CD4-positive, alpha-beta T cell (primary cell): ENCODE data around the gene HOOK2. TPM values are rescaled to one million over a fixed set of nuclear protein-coding genes. Genes with fewer than 3 reads are reported as not detected.

Experiments
- ATAC-seq: fragments of 200-7000 bp; cut with Tn5 transposase; one replicate; pipeline ENCODE4 v1.10.0; 2022; ENCODE audit warnings: mild to moderate bottlenecking; ENCODE audit not compliant: poor library complexity
- CTCF ChIA-PET: fragments of 350-600 bp; sonication (Branson Sonifier 250); formaldehyde crosslinking; loops from one replicate; lab custom pipeline; 2021; ENCODE audit warnings: antibody characterized with exemption, inconsistent platforms; lab: Charles Lee
- POLR2A ChIA-PET: fragments of 350-600 bp; sonication (Branson Sonifier 250); formaldehyde crosslinking; loops from one replicate; lab custom pipeline; 2021; ENCODE audit warnings: antibody characterized with exemption, inconsistent platforms; lab: Charles Lee
- DNase-seq, 14 experiments: peaks; one replicate each; pipeline ENCODE4 v3.0.0-alpha.2; 2013 to 2020; ENCODE audit warnings: mixed read lengths in 2 of 14
- H3K27ac ChIP-seq, 2 donors: one replicate each; pipeline versions ENCODE4 v1.5.1 to v1.7.0; 2013; ENCODE audit warnings: low read length in 2 of 2, low read depth in 1 of 2, mild to moderate bottlenecking in 1 of 2
- H3K27me3 ChIP-seq, 2 experiments: 1 replicate in 1 of 2; 2 replicates in 1 of 2; pipeline versions ENCODE4 v1.6.1 to v1.7.0; 2013; ENCODE audit warnings: low read length in 2 of 2, control low read depth in 1 of 2, mild to moderate bottlenecking in 1 of 2, moderate library complexity in 1 of 2; ENCODE audit not compliant: insufficient read depth in 2 of 2, control insufficient read depth in 1 of 2
- H3K36me3 ChIP-seq: one replicate; pipeline ENCODE4 v1.6.1; 2013; ENCODE audit warnings: low read length, control low read depth; ENCODE audit not compliant: insufficient read depth
- H3K4me1 ChIP-seq: one replicate; pipeline ENCODE4 v1.6.1; 2013; ENCODE audit warnings: low read length, control low read depth; ENCODE audit not compliant: insufficient read depth
- H3K4me3 ChIP-seq: one replicate; pipeline ENCODE4 v1.5.1; 2013; ENCODE audit warnings: mild to moderate bottlenecking, low read length, moderate library complexity
- H3K9me3 ChIP-seq, 2 experiments: 1 replicate in 1 of 2; 2 replicates in 1 of 2; pipeline versions ENCODE4 v1.6.1 to v1.7.0; 2013; ENCODE audit warnings: low read length in 2 of 2, mild to moderate bottlenecking in 2 of 2, control low read depth in 1 of 2, moderate library complexity in 1 of 2; ENCODE audit not compliant: control insufficient read depth in 1 of 2, insufficient read depth in 1 of 2
- H3K27ac Mint-ChIP-seq: one replicate; pipeline ENCODE4 v1.8.0; 2020; ENCODE audit warnings: mixed read lengths
- H3K27me3 Mint-ChIP-seq: one replicate; pipeline ENCODE4 v1.8.0; 2021; ENCODE audit warnings: mixed read lengths
- H3K36me3 Mint-ChIP-seq: one replicate; pipeline ENCODE4 v1.8.0; 2021; ENCODE audit warnings: low read depth, mixed read lengths
- H3K4me1 Mint-ChIP-seq: one replicate; pipeline ENCODE4 v1.8.0; 2021; ENCODE audit warnings: low read depth, mixed read lengths
- H3K4me3 Mint-ChIP-seq: one replicate; pipeline ENCODE4 v1.8.0; 2020; ENCODE audit warnings: mild to moderate bottlenecking, mixed read lengths
- H3K9me3 Mint-ChIP-seq: one replicate; pipeline ENCODE4 v1.8.0; 2020; ENCODE audit warnings: mixed read lengths
- intact Hi-C, 2 experiments: fragments of 100-400 bp; cut with DNase I in 1 of 2; cut with micrococcal nuclease in 1 of 2; formaldehyde crosslinking; loops; one replicate each; pipeline versions ENCODE4 v1.15.1 to v1.9.0; 2023 to 2025; cut with DNase I, micrococcal nuclease
- total RNA-seq, 174 experiments: library from RNA in 2 of 174; stranded (reverse) in 2 of 174; gene quantifications; one replicate each; pipeline ENCODE4 v1.2.3 and lab custom pipeline; 2021 to 2026
- TF ChIP-seq, protein P1 (sequence below): fragments of 200-600 bp; IDR thresholded peaks from one replicate; pipeline ENCODE4 v1.8.0; 2022; ENCODE audit warnings: antibody characterized with exemption, mild to moderate bottlenecking

The HOOK2 gene
- total RNA-seq, 2 experiments from 2014 or later, result 14.8 to 17.0 TPM

DNA sequence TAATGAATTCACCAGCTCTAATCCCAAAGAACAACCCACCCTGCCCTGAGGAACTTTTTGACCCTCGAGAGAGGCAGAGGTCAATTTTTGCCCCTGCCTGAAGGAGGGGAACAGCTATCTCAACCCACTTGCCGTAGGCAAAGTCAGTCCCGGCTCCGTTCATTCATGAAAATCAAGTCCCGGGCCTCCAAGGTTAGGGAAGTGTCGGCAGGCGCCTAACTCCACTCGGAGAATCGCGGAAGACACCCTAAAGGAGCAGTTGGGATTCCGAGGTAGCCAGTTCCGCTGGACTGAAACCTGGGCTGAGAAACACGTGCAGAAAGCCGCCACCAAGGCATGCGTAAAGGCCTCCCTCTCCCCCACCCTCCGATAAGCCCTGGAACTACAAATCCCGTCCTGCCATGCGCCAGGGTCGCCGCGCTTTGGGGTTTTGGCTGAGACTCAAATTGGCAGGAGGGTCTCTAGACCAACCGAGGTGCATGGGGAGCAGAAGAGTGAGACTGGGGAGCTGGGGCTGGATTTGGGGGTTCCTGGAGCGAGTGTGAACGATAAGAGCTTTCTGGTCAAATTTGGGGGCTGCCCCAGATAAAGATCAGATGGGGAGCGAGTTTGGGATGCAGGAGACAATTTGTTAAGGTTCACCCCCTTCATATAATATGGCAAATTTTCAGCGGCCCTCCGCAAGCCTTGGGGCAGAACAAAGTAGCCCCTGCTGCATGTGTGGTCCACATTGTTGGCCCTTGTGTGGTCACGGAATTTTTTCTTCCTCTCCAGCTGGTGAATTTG lies 51.5 kb downstream of the HOOK2 start, which contains the start of gene TNPO2:
TSS of gene TNPO2 (minus strand) at position 292 of the 786 bp plus-strand sequence. CDS start 2,955 bp downstream, outside the sequence.
- Mint-ChIP-seq H3K36me3 (peaks cover 43% of the 10 kb centered on the region), H3K27ac (peak within 1 kb of the TSS; percentile 89), H3K4me3 (peak within 1 kb of the TSS; percentile 98), H3K4me1 (peaks cover 43% of the 10 kb centered on the region), H3K27me3 (no peaks in the 10 kb centered on the region), H3K9me3 (no peaks in the 10 kb centered on the region)
- Histone ChIP-seq H3K36me3 (peaks cover 12% of the 10 kb centered on the region), H3K4me3 (peak within 1 kb of the TSS; percentile 69), H3K27me3 (no peaks in the 10 kb centered on the region), H3K9me3 (no peaks in the 10 kb centered on the region), H3K27ac (peak within 1 kb of the TSS; percentile 48 to 78), H3K4me1 (peaks cover 39% of the 10 kb centered on the region)
- intact Hi-C loops, result loop anchor here (1.0 to 5.0 kb wide), 3 partner anchors 10 to 43 kb away; partner anchors contain the start of genes DHPS (in 2 of the 2) and TRIR (in 1 of the 2)
- ATAC-seq (peak; percentile 25), DNase-seq (peak; percentile 37 to 80 (median 54))
- TF ChIP-seq, protein P1, sequence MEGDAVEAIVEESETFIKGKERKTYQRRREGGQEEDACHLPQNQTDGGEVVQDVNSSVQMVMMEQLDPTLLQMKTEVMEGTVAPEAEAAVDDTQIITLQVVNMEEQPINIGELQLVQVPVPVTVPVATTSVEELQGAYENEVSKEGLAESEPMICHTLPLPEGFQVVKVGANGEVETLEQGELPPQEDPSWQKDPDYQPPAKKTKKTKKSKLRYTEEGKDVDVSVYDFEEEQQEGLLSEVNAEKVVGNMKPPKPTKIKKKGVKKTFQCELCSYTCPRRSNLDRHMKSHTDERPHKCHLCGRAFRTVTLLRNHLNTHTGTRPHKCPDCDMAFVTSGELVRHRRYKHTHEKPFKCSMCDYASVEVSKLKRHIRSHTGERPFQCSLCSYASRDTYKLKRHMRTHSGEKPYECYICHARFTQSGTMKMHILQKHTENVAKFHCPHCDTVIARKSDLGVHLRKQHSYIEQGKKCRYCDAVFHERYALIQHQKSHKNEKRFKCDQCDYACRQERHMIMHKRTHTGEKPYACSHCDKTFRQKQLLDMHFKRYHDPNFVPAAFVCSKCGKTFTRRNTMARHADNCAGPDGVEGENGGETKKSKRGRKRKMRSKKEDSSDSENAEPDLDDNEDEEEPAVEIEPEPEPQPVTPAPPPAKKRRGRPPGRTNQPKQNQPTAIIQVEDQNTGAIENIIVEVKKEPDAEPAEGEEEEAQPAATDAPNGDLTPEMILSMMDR, result no peak
- CTCF ChIA-PET, result interaction anchor here (1.2 to 4.6 kb wide), 6 partner anchors 10 to 161 kb away, joined by 3 to 38 read pairs (median 6); partner anchors contain the start of genes DHPS and TRIR
- POLR2A ChIA-PET, result interaction anchor here (0.9 to 7.0 kb wide), 10 partner anchors 9 to 664 kb away, joined by 3 to 79 read pairs (median 4); partner anchors contain the start of genes DHPS, GET3, JUNB and RNASEH2A

DNA sequence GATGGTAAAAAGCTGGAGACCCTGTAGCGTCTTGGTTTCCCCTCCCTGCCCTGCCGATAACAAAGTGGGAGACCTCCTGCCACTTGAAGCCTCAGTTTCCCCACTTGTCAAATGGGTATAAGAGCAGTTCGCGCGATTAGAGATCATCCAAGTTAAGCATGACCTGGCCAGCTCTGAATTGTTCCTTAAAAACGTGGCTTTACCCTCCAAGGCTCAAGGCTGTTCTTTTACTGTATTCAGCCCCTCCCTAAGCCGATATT lies 52.0 kb downstream of the HOOK2 start:
- CTCF ChIA-PET, result interaction anchor here (0.5 to 4.6 kb wide), 7 partner anchors 11 to 105 kb away, joined by 3 to 38 read pairs (median 5); partner anchors contain the start of genes DHPS and TRIR
- ATAC-seq, result no peak
- Mint-ChIP-seq H3K9me3 (no peaks in the 10 kb centered on the region), H3K4me3 (peak overlapping the region; percentile 98), H3K36me3 (peaks cover 43% of the 10 kb centered on the region), H3K27ac (peak overlapping the region; percentile 89), H3K27me3 (no peaks in the 10 kb centered on the region), H3K4me1 (peaks cover 47% of the 10 kb centered on the region)
- Histone ChIP-seq H3K36me3 (peaks cover 12% of the 10 kb centered on the region), H3K4me1 (peaks cover 39% of the 10 kb centered on the region), H3K4me3 (peak overlapping the region; percentile 69), H3K27me3 (no peaks in the 10 kb centered on the region), H3K27ac (peak overlapping the region; percentile 38 to 48), H3K9me3 (no peaks in the 10 kb centered on the region)
- DNase-seq, result peak in 1 of 14 experiments; percentile 24
- intact Hi-C loops, result loop anchor here (1.0 to 5.0 kb wide), 3 partner anchors 11 to 43 kb away; partner anchors contain the start of genes DHPS (in 2 of the 2) and TRIR (in 1 of the 2)
- TF ChIP-seq, protein P1, result no peak
- POLR2A ChIA-PET, result interaction anchor here (0.5 to 7.0 kb wide), 12 partner anchors 10 to 664 kb away, joined by 3 to 79 read pairs (median 4); partner anchors contain the start of genes DHPS, FBXW9, GET3 and JUNB

DNA sequence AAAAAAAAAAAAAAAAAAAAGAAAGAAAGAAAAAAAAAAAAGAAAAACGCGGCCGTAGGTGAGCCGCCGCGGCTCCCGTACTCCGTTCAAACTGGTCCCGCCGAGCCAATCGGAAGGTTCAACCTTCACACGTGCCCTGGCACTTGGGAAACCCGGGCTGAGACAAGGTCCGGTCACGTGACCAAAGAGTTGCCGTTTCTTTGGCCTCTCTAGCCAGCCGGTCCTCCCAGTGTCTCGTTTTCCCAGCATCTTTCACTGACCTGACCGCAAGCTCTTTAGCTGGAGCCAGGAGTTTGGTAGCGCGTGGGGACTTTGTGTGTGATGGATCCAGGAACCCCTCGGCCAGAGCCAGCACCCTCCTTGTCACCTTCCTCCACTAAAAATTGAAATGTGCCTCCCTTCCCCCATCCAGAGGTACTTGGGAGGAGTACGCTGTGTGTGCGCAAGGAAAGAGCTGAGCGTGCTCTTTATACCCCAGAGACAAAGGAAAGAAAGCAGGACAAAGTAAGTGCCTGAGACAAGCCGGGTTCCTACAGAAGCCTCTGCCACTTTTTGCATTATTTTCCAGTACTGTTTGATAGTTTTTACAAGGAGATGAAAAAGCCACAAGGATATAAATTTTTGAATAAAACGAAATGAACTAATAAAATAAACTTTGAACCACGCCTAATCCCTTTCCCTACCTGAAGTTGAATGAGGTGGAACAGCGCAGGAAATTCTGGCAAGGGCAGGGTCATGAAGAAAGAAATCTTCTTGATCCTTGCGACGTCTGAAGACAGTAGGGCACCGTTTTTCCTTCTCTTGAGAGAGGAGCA lies 52.6 kb downstream of the HOOK2 start:
- H3K36me3 ChIP-seq, result peaks cover 8% of the 10 kb centered on the region
- CTCF ChIA-PET, result interaction anchor here (0.5 to 4.6 kb wide), 10 partner anchors 11 to 109 kb away, joined by 3 to 38 read pairs (median 4); partner anchors contain the start of genes DHPS and TRIR
- Mint-ChIP-seq H3K36me3 (peaks cover 44% of the 10 kb centered on the region), H3K4me3 (peak overlapping the region; percentile 98), H3K9me3 (no peaks in the 10 kb centered on the region), H3K27ac (peak overlapping the region; percentile 89), H3K27me3 (no peaks in the 10 kb centered on the region), H3K4me1 (peaks cover 47% of the 10 kb centered on the region)
- H3K27ac ChIP-seq, result peak overlapping the region; percentile 48 to 78
- H3K4me3 ChIP-seq, result peak overlapping the region; percentile 69
- TF ChIP-seq, protein P1, result no peak
- H3K4me1 ChIP-seq, result peaks cover 39% of the 10 kb centered on the region
- peak; percentile 87 for ATAC-seq
- H3K9me3 ChIP-seq, result no peaks in the 10 kb centered on the region
- intact Hi-C loops, result loop anchor here (1.0 to 5.0 kb wide), 4 partner anchors 12 to 42 kb away; partner anchors contain the start of genes DHPS (in 2 of the 2), TRIR (in 2 of the 2) and FBXW9 (in 1 of the 2)
- no peaks in the 10 kb centered on the region for H3K27me3 ChIP-seq
- DNase-seq, result peak; percentile 80 to 99 (median 90)
- POLR2A ChIA-PET, result interaction anchor here (0.5 to 7.0 kb wide), 16 partner anchors 9 to 663 kb away, joined by 3 to 79 read pairs (median 4); partner anchors contain the start of genes DHPS, FBXW9, GCDH and GET3
